ENCODE data around the gene PDE6H.

- TF ChIP-seq CTCF (IDR thresholded peaks at IDR 0.05) (no peak), TEAD4 (IDR thresholded peaks at IDR 0.05; ENCODE audit: borderline replicate concordance, insufficient read depth) (peak; percentile 87)
These were observed 26.3 kb downstream of the PDE6H start for GRCh38 chr12:14999021-14999694.

All from SK-N-SH (cell line).